Measurements from ENCODE around the gene CFL2. TPM values are rescaled to one million over a fixed set of nuclear protein-coding genes. Genes with fewer than 3 reads are reported as not detected.
A peak's percentile ranks its signal among the peaks of the same experiment; 100 is the strongest.
"Not testable (repeated sequence)": the region's sequence is repeated elsewhere in the genome, so short reads cannot be mapped to it uniquely, and the experiment has no call there.

Gene CFL2
- total RNA-seq (2014; rRNA removed) = 126 and 151 TPM in 2 replicates
- polyA plus RNA-seq (2012) = 236 TPM

- peak; percentile 77 for DNase-seq (ENCODE audit: low read depth)
These were observed at the start of gene CFL2 for GRCh38 chr14:34714320-34715126. CFL2 (minus strand) TSS chr14:34714593; CDS start chr14:34714540, 53 bp downstream.

DNA sequence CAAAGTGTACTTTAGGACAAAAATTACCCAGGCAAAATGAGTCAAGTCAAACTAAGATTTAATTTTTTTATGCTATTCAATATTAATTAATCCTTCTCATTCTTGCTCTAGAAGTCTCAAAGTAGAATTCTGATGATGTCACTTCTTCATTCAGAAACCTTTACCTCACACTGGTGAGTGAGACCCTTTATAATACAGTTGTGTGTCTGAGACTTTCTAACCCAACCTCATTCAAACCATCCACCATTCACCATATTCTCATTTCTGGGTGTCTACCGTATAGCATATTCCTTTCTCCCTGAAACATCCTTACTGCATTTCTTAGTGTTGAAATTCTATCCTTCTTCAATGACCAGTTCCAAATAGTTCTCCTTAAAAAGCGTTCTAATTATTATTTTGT lies 40.8 kb upstream of the CFL2 start:
- no peak for DNase-seq (ENCODE audit: low read depth)

GRCh38 chr14:34754687-34755086 lies 40.3 kb upstream of the CFL2 start:
- no peak for DNase-seq (ENCODE audit: low read depth)

- DNase-seq (ENCODE audit: low read depth) = peak; percentile 53
These were observed 36.3 kb upstream of the CFL2 start for GRCh38 chr14:34750670-34751069.

DNA sequence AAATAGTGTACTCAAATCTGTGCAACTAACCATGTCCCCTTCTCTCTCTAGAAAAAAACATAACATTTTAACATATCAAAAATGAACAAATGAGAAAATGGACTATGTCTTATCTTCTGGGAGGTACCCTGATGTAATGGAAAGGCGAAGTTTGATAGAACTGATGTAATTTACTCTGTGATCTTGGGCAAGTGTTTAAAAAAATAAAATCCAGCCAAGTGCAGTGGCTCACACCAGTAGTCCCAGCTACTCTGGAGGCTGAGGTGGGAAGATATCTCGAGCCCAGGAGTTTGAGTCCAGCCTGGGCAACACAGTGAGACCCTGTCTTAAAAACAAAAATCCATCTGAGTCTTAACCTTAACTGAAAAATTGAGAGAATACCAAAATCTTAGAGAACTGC lies 35.8 kb upstream of the CFL2 start:
- DNase-seq (ENCODE audit: low read depth) = no peak

GRCh38 chr14:34749408-34749807 lies 35.0 kb upstream of the CFL2 start:
- DNase-seq (ENCODE audit: low read depth) = no peak

- no peak for DNase-seq (ENCODE audit: low read depth)
These were observed 28.1 kb upstream of the CFL2 start for GRCh38 chr14:34742270-34743115.

DNA sequence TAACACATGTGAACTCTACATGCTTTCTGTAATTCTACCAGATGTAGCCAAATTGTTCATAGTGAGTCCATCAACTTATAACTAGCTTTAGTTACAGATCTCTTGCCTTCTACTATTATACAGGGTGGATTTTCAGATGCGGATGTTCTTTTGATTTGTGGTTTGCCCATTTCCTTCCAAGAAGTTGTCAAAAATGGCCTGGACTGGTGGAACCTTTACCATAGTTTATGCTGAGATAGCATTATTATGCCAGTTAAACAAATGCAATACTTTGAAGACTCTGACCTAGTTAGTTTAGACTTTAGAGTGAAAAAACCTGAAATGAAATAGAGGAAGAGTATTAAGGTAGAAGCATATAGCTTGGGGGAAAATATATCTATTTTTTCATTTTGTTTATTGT lies 27.4 kb upstream of the CFL2 start:
- no peak for DNase-seq (ENCODE audit: low read depth)

DNA sequence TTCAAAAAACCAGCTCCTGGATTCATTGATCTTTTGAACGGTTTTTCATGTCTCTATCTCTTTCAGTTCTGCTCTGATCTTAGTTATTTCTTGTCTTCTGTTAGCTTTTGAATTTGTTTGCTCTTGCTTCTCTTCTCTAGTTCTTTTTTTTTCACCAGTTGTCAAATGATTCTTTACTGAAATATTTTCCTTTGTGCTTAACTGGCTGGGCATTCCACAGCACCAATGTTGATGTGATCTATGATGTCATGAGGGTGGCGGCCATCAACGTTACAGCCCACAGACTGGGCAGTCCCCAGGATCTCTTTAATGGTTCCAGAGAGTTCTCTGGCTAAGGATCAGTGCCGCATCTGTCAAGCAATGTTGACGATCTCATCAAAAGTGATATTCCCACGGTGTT lies 25.7 kb upstream of the CFL2 start:
- peak; percentile 25 for DNase-seq (ENCODE audit: low read depth)

- not testable (repeated sequence) for DNase-seq (ENCODE audit: low read depth)
These were observed 22.7 kb upstream of the CFL2 start for GRCh38 chr14:34737079-34737478.

- no peak for DNase-seq (ENCODE audit: low read depth)
These were observed 18.9 kb upstream of the CFL2 start for GRCh38 chr14:34733245-34733644.

DNA sequence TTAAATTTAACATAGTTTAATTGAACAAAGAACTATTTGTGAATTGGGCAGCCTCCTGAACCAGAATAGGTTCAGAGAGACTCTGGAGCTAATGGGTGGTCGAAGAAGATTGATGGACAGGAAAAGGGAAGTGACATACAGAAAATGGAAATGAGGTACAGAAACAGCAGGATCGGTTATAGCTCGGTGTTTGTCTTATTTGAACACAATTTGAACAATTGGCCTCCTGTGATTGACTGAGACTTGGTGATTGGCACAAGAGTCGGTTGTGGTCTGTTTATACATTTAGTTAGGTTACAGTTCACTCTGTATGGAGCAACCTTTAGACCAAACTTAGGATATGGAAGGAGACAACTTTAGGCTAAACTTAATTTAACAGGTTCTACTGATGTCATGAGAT lies 18.4 kb upstream of the CFL2 start:
- no peak for DNase-seq (ENCODE audit: low read depth)

GRCh38 chr14:34723867-34724266 lies 9.5 kb upstream of the CFL2 start:
- no peak for DNase-seq (ENCODE audit: low read depth)

GRCh38 chr14:34722723-34723545 lies 8.5 kb upstream of the CFL2 start:
- DNase-seq (ENCODE audit: low read depth) = peak; percentile 71

GRCh38 chr14:34721129-34721528 lies 6.7 kb upstream of the CFL2 start:
- DNase-seq (ENCODE audit: low read depth) = no peak

DNA sequence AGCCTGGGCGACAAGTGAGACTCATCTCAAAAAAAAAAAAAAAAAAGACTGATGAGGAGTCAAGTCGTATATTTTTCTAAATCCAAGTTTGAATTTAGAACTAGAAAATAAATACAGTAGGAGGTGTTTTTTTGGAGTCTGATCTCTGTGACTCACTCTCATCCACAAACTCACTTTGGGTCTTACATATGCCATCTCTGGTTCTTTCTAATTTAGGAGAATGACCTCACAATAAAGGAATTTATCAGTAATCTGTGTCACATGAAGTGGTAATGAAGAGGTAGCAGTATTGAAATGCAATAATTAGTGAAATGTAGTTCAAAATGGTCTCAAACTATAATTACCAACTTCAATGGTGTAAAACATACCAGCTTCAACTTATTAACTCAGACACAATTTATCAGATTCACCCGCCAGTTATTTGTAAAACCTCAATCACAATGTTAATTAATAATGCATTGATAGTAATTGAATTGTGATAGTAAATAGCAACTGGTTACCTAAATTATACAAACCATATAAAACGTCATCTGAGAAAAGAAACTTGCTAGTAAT lies 4.4 kb upstream of the CFL2 start:
- DNase-seq (ENCODE audit: low read depth) = peak; percentile 67

DNA sequence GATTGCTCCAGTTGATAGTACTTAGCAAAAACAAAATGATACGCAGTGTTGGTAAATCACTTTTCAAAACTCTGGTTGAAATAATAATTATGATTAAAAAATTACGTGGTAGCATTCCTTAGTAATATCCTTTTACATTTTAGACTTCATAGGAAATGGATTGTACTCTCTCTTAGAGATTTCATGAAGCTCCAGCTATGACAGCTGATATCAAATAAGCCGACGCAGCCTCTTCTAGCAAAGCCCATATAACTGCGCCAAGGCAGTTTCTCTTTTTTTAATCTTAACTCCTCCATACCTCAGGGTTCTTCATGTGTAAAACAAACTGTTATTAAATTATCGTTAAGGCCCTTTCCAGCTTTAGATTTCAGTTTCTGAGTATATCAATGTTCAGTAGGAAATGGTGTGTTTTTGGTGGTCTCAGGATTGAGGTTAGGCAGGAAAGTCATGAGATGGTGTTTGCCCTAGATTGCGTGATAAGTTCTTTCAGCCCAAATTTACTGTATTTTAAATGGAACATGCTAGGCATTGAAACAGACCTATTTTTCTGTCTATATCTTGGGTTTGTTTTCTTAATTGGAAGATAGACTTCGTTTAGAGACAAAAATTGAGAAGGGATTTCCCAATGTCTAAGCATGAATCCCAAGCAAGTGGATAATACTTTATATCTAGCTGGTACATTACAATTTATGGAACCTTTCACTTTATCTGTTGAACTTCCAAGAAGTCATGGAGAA lies 902 bp upstream of the CFL2 start:
- DNase-seq (ENCODE audit: low read depth) = no peak

DNA sequence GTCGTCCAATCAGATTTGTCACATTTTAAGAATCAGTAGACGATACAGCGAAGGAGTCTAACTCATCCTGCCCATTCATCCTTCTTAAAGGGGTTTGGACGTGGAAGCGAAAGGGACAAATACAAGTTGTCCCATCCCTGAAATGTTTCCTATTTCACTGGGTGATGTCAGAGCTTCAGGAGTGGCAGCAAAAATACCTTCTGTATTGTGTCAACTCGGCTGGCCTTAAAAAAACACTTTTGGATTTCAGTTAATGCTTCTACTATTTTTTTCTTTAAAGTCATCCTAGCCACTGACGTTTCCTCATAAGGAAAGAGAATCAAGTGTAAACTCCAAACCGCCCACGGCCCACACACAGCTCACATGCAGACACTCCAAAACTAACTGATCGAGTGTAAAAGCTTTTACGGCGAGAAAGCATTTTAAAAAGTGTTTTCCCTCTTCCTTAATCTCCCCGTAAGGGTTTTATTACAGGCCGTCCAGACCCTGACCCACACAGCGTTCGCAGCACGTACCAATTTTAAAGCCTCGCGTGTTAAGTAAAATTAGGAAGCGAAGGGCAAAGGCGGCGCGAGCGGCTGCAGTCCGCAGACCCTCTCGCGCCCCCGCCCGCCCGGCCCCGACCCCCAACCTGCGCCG lies 593 bp downstream of the CFL2 start:
- peak; percentile 72 for DNase-seq (ENCODE audit: low read depth)

GRCh38 chr14:34713122-34713680 lies 1.2 kb downstream of the CFL2 start:
- DNase-seq (ENCODE audit: low read depth) = no peak
